SHP77 (cell line): ENCODE data around the gene CCDC190.
"Not testable (repeated sequence)": the region's sequence is repeated elsewhere in the genome, so short reads cannot be mapped to it uniquely, and the experiment has no call there.

Experiments
- DNase-seq, 2 experiments: peaks; one replicate each; lab custom pipeline; 2025; lab: John Stamatoyannopoulos, UW

The CCDC190 gene

DNA sequence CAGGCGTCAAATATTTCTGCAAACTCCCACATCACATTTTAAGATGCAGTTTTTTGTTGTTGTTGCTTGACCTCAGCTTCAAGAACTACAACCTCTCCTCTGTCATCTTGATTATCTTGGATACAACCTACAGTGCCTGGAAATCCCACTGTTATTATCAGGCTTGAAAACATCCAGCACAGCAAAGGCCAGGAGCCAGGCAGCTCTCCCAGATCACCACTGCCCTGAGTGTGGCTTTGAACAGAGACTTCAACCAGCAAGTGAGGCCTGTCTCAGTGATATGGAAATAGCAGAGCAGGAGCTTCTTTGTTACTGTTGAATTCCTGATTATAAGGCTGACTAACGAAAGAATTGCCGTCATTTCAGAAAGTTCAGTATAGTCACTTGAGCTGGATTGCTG is 28.5 kb downstream of the CCDC190 start:
- no peak for DNase-seq

GRCh38 chr1:162829268-162829667 is 31.7 kb downstream of the CCDC190 start:
- DNase-seq: no peak

GRCh38 chr1:162823771-162824525 is 37.0 kb downstream of the CCDC190 start:
- DNase-seq: no peak

DNA sequence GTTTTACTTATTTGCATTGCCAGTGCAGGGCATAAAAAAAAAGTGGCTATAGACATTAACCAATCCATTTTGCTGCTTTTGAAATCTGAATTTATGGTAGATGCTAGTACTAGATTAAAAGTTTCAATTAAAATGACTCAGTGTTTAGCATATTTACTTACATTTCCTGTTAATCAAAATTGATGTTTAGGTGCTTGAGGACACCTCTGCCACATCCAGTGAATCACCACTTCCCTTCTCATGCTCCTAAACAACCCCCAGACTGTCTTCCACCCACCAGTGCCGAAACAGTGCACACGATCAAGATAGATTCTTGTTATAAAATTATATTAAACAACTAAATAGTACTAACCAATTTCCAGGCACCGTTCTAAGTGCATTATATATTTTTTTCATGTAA is 37.7 kb downstream of the CCDC190 start:
- no peak for DNase-seq

- no peak for DNase-seq
Observed at GRCh38 chr1:162822391-162823200, 38.4 kb downstream of the CCDC190 start.

DNA sequence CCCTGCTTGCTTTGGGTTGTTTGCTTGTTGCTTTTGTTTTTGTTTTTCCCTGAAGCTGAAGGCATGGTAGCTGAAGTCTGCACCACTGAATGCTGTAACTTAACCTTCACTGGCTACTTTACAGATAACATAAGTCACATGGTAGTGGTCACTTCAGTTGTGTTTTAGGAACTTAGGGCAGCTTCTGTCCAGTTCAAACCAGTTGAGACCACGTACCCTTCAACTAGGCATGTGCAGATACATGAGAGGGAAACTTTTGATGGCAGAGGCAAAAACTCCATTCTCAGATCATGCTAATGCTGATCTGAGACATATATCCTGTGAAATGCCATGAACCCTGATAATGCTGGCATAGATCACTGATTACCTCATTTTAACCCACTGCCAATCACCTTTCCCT is 42.3 kb downstream of the CCDC190 start:
- DNase-seq: not testable (repeated sequence)

DNA sequence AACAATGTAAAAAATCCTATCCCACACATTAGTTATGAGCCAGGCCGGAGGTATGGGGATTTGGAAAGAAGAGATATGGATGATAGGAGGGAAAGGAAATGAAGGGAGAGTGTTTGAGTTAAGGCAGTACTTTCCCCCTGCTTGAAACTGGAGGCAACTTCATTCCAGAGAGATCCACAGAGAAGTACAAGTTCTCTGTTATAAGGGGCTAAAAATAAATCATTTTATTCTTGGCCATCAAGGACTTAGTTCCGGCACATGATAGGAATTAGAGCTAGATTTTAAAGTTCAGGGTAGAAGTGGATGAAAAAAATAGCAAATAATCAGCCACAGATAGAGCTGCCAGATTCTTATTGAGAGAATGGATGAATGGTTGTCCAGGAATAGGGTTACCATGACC is 42.8 kb downstream of the CCDC190 start:
- DNase-seq: not testable (repeated sequence)

GRCh38 chr1:162812357-162812756 is 48.6 kb downstream of the CCDC190 start:
- DNase-seq: not testable (repeated sequence)

DNA sequence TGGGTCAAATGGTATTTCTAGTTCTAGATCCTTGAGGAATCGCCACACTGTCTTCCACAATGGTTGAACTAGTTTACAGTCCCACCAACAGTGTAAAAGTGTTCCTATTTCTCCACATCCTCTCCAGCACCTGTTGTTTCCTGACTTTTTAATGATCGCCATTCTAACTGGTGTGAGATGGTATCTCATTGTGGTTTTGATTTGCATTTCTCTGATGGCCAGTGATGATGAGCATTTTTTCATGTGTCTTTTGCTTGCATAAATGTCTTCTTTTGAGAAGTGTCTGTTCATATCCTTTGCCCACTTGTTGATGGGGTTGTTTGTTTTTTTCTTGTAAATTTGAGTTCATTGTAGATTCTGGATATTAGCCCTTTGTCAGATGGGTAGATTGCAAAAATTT is 53.5 kb downstream of the CCDC190 start:
- not testable (repeated sequence) for DNase-seq
